ENCODE measurements around the gene PBX1. TPM values are rescaled to one million over a fixed set of nuclear protein-coding genes. Genes with fewer than 3 reads are reported as not detected.
A peak's percentile ranks its signal among the peaks of the same experiment; 100 is the strongest.

PBX1 gene
- total RNA-seq, 2 donors from 2014 or later: 33.3 to 37.4 TPM

DNA sequence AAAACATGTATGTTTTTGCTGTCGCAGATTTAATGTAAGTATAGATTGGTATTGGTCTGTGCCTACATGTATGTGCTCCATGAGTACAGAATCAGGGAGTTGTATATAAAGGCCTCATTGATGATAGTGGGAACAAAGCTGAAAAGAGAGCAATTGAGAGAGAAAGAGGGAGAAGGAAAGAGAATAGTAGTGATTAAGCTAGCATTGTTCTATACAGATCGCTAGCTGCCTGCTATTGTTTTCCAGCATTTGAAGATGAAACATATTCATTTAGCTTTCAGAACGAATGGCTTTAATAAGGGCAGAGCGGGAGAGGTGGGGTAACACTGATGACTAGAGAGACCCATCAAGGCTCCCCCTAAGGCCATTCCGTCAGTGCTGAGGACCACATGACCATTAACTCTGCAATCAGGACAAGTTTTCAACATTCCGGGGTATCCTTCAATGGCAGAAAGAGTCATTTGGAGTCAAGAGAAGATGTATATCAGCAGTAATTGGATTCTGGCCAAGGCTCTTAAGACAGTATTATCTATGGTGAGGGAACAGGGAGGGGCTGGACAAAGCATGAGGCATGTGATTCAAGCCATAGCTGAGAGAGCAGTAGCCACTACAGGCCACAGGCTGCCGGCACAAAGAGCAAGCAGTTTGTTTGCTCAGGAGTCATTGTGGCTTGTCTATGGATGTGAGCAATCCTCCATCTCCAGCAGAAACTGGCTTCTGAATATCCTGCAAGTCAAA is 176.5 kb downstream of the PBX1 start:
- DNase-seq (ENCODE audit: low spot score): no peak
- no peak overlapping the region for H3K4me3 ChIP-seq
- H3K4me1 ChIP-seq: peaks cover 0 to 30% of the 10 kb centered on the region in 2 donors
- H3K27me3 ChIP-seq: no peaks in the 10 kb centered on the region
- H3K36me3 ChIP-seq: no peaks in the 10 kb centered on the region
- H3K9me3 ChIP-seq: no peaks in the 10 kb centered on the region
- H3K27ac ChIP-seq: no peak overlapping the region
- TF ChIP-seq, protein P1, sequence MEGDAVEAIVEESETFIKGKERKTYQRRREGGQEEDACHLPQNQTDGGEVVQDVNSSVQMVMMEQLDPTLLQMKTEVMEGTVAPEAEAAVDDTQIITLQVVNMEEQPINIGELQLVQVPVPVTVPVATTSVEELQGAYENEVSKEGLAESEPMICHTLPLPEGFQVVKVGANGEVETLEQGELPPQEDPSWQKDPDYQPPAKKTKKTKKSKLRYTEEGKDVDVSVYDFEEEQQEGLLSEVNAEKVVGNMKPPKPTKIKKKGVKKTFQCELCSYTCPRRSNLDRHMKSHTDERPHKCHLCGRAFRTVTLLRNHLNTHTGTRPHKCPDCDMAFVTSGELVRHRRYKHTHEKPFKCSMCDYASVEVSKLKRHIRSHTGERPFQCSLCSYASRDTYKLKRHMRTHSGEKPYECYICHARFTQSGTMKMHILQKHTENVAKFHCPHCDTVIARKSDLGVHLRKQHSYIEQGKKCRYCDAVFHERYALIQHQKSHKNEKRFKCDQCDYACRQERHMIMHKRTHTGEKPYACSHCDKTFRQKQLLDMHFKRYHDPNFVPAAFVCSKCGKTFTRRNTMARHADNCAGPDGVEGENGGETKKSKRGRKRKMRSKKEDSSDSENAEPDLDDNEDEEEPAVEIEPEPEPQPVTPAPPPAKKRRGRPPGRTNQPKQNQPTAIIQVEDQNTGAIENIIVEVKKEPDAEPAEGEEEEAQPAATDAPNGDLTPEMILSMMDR (IDR thresholded peaks at IDR 0.05): no peak

DNA sequence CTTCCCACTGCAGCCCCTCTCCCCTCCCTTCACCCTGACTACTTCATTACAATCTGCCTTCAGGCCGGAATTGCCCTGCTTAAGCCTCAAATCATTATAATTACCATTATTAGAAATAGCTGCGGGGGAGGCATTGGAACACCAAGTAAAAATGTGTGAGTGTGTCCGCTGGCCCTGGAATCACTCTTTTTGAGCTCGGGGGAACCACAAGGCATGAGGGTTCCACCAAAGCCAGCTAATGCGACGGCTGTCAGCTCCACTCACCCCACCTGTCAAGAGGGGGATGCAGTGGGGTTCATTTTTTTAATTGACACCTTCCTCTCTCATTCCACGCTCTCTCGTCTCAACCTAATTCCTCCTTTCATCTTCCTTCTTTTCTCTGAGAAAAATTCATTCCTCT is 177.2 kb downstream of the PBX1 start:
- Histone ChIP-seq H3K27ac (no peak overlapping the region), H3K4me3 (no peak overlapping the region), H3K4me1 (peaks cover 0 to 23% of the 10 kb centered on the region in 2 donors), H3K9me3 (no peaks in the 10 kb centered on the region), H3K36me3 (no peaks in the 10 kb centered on the region), H3K27me3 (no peaks in the 10 kb centered on the region)
- TF ChIP-seq, protein P1 (IDR thresholded peaks at IDR 0.05): no peak
- DNase-seq (ENCODE audit: low spot score): no peak

GRCh38 chr1:164739189-164739588 is 180.2 kb downstream of the PBX1 start:
- Histone ChIP-seq H3K4me1 (peaks cover 0 to 12% of the 10 kb centered on the region in 2 donors), H3K27ac (no peak overlapping the region)

DNA sequence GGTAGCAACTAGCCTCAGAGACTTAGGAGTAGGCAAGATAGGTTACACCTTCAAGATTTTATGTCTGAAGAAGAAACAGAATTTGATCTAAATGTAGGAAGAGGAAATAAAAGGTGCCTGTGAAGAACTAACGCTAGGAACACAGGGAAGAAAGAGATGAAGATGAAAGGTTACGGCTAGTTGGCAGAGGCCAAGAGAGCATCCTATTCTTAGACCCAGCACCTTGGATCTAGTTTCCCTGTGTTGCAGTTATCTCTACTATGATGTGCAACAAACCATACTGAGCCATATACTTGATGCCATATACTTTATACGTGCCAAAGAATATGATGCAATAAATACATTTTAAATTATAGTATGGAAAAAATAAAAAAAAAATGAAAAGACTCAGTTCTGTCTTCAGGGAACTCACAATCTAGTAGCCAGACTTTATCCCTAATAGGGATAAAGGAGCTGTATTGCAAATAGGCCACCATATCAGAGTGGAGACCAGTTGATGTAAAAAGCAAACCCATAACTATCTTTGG is 181.1 kb downstream of the PBX1 start:
- Histone ChIP-seq H3K27me3 (no peaks in the 10 kb centered on the region), H3K36me3 (no peaks in the 10 kb centered on the region), H3K4me1 (peaks cover 0 to 12% of the 10 kb centered on the region in 2 donors), H3K9me3 (no peaks in the 10 kb centered on the region), H3K27ac (peak overlapping the region in 1 of 2 donors; percentile 1), H3K4me3 (no peak overlapping the region)
- TF ChIP-seq, protein P1 (IDR thresholded peaks at IDR 0.05): no peak
- DNase-seq (ENCODE audit: low spot score): no peak

More at GRCh38 chr1:164739189-164739588, 180.2 kb downstream of the PBX1 start:
- Histone ChIP-seq H3K9me3 (no peaks in the 10 kb centered on the region), H3K27me3 (no peaks in the 10 kb centered on the region), H3K36me3 (no peaks in the 10 kb centered on the region), H3K4me3 (no peak overlapping the region)
- DNase-seq (ENCODE audit: low spot score): no peak
- TF ChIP-seq, protein P1 (IDR thresholded peaks at IDR 0.05): no peak

DNA sequence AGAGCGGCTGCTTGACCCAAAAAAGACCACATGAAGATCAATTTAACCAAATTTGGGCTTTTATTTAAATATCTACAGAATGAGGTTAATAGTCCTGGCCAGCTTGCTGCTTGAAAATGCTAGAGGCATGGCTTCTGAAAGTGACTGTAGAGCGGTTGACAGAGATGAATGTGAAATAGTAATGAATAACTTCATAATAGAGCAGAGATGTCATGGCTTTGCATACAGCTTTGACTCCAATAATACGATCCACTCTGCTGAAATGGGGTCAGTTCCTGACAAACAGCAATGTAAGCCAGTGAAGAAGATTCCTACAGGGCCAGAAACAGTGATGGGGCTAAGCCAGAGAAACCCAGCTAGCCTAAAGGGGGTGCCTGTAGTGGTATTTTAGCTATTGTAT is 183.8 kb downstream of the PBX1 start:
- Histone ChIP-seq H3K36me3 (no peaks in the 10 kb centered on the region), H3K4me3 (no peak overlapping the region), H3K27me3 (no peaks in the 10 kb centered on the region), H3K27ac (no peak overlapping the region), H3K9me3 (no peaks in the 10 kb centered on the region), H3K4me1 (peaks cover 0 to 6% of the 10 kb centered on the region in 2 donors)
- TF ChIP-seq, protein P1 (IDR thresholded peaks at IDR 0.05): no peak
- DNase-seq (ENCODE audit: low spot score): no peak
